Stimulated activated CD4-positive, alpha-beta T cell treated with anti-CD3 and anti-CD28 coated beads, Interleukin-1b, Interleukin-23, amount 100 ng/mL, for 24 hours (primary cell): ENCODE results near the gene AFF1.
A peak's percentile ranks its signal among the peaks of the same experiment; 100 is the strongest.
"Not testable (repeated sequence)": the region's sequence is repeated elsewhere in the genome, so short reads cannot be mapped to it uniquely, and the experiment has no call there.

ENCODE experiments used
- DNase-seq, 4 experiments: peaks; one replicate each; pipeline ENCODE4 v3.0.0-alpha.2; 2020; ENCODE audit warnings: low read depth in 4 of 4, low spot score in 1 of 4

AFF1 gene

GRCh38 chr4:87007528-87008446 is 73.0 kb downstream of the AFF1 start:
- DNase-seq: peak in 1 of 4 experiments; percentile 15

- no peak for DNase-seq
Observed at GRCh38 chr4:87009095-87009648, 74.4 kb downstream of the AFF1 start.

- DNase-seq: no peak
Observed at GRCh38 chr4:87010192-87010591, 75.4 kb downstream of the AFF1 start.

- DNase-seq: no peak
Observed at GRCh38 chr4:87011340-87012034, 76.7 kb downstream of the AFF1 start.

- no peak for DNase-seq
Observed at GRCh38 chr4:87012265-87012953, 77.6 kb downstream of the AFF1 start.

- not testable (repeated sequence) for DNase-seq
Observed at GRCh38 chr4:87012954-87013308, 78.1 kb downstream of the AFF1 start.

- no peak for DNase-seq
Observed at GRCh38 chr4:87014284-87014782, 79.5 kb downstream of the AFF1 start.

GRCh38 chr4:87015416-87015815 is 80.6 kb downstream of the AFF1 start:
- no peak for DNase-seq

GRCh38 chr4:87017580-87018342 is 83.0 kb downstream of the AFF1 start:
- no peak for DNase-seq

GRCh38 chr4:87018753-87019152 is 83.9 kb downstream of the AFF1 start:
- no peak for DNase-seq

- no peak for DNase-seq
Observed at GRCh38 chr4:87019246-87019791, 84.5 kb downstream of the AFF1 start.

GRCh38 chr4:87019898-87020297 is 85.1 kb downstream of the AFF1 start:
- no peak for DNase-seq

- no peak for DNase-seq
Observed at GRCh38 chr4:87024201-87024600, 89.4 kb downstream of the AFF1 start.

GRCh38 chr4:87025023-87025613 is 90.3 kb downstream of the AFF1 start:
- DNase-seq: no peak

- DNase-seq: no peak
Observed at GRCh38 chr4:87025614-87026041, 90.8 kb downstream of the AFF1 start.

GRCh38 chr4:87026800-87027495 is 92.1 kb downstream of the AFF1 start:
- no peak for DNase-seq

GRCh38 chr4:87029356-87029755 is 94.5 kb downstream of the AFF1 start:
- no peak for DNase-seq

GRCh38 chr4:87030124-87030523 is 95.3 kb downstream of the AFF1 start:
- no peak for DNase-seq

GRCh38 chr4:87030755-87031441 is 96.1 kb downstream of the AFF1 start:
- no peak for DNase-seq
